ENCODE results near the gene DGKQ.

DGKQ gene

DNA sequence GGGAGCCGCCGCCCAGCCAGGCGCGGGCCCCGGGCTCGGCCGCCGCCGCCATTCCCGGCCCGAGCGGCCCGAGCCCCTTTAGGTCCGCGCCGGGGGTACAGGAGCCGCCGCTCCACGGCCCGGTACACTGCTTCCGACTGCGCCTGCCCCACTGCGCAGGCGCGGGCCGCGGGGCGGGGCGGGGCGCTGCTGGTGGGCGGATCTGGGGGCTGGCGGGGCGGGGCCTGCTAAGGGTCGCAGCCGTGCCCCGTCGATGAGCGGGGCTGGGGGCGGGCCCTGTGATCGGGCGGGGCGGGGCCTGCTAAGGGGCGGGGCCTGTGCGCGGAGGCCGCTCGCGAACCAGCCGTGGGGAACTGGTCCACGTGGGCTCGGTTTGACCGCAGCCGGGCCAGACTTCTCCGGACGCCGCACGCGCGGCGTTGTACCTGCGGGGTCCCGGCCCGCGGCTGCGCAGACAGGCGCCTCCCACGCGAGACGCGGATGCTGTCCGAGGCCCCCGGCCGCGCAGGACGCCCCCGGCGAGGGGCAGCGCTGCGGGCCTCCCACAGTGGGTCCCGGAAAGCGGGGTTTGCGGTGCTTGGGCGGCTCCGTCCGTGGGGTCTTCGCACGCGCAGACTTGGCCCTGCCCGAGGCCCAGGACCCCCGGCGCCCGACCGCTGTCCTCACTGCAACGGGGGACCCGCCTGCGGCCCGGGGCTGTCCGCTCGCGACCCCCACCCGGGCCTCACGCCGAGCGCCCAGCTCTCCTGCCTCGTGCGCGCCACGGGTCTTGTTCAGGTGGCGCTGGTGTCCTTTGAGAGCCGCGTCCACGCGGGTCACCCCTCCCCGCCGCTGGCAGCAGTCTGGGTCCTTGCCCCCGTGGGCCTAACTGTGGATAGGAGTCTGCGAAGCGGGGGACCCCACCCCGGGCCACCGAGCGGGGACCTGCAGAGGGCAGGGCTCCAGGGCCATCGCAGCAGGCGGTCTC is at the start of gene DGKQ:
DGKQ (minus strand) TSS at position 139 of the 967 bp plus-strand sequence; CDS start at position 52, 87 bp downstream.
- TF ChIP-seq JUND (IDR thresholded peaks at IDR 0.05; ENCODE audit: low read depth): no peak
- peak; percentile 90 to 97 for DNase-seq (ENCODE audit: low read depth in 1 of 2, low spot score in 1 of 2)
- in situ Hi-C loops (cut with HindIII; ENCODE audit: low pct_unique_long_range_greater_than_20kb, low sequenced_read_pairs): no loop called here

DNA sequence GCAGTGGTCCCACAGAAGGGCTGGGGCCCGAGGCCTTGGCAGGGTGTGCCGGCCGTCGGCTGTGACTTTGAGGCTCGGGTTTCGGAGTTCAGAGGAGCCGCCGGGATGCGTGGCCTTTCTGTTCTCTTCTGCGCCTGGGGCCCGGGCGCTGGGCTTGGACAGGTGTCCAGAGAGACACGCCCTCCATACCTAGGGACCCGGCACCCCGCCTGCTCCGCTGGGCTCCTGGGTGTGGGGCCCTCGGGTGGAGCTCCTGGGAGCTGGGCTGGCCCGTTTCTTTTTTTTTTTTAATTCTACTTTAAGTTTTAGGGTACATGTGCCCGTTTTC is 49.3 kb upstream of the DGKQ start:
- no peak for DNase-seq (ENCODE audit: low read depth in 1 of 2, low spot score in 1 of 2)
- in situ Hi-C loops (cut with HindIII; ENCODE audit: low pct_unique_long_range_greater_than_20kb, low sequenced_read_pairs): no loop called here
- no peak for TF ChIP-seq JUND (IDR thresholded peaks at IDR 0.05; ENCODE audit: low read depth)

DNA sequence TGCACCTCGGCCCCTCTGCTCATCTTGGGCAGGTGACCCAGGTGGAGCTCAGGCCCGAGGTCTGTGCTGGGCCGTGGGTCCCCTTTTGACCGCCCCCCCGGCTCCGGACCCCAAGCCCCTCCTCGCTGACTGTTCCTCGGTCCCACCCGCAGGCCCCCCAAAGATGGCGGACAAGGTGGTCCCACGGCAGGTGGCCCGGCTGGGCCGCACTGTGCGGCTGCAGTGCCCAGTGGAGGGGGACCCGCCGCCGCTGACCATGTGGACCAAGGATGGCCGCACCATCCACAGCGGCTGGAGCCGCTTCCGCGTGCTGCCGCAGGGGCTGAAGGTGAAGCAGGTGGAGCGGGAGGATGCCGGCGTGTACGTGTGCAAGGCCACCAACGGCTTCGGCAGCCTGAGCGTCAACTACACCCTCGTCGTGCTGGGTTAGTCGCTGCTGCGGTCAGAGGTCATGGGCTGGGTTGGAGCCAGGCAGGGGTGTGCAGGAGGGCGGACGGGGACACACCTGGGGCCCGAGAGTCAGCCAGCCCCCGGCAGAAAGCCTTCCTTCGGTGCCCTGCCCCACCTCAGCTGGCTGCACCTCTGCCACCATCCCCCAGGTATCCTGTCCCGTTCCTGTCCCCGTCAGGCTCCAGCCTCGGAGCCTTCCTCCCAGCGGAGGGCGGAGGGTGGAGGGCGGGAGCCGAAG is 48.8 kb upstream of the DGKQ start:
- no peak for DNase-seq (ENCODE audit: low read depth in 1 of 2, low spot score in 1 of 2)
- no peak for TF ChIP-seq JUND (IDR thresholded peaks at IDR 0.05; ENCODE audit: low read depth)
- in situ Hi-C loops (cut with HindIII; ENCODE audit: low pct_unique_long_range_greater_than_20kb, low sequenced_read_pairs): no loop called here

- in situ Hi-C loops (cut with HindIII; ENCODE audit: low pct_unique_long_range_greater_than_20kb, low sequenced_read_pairs): no loop called here
- TF ChIP-seq JUND (IDR thresholded peaks at IDR 0.05; ENCODE audit: low read depth): no peak
- no peak for DNase-seq (ENCODE audit: low read depth in 1 of 2, low spot score in 1 of 2)
Measured at GRCh38 chr4:1021386-1022050, 48.1 kb upstream of the DGKQ start.

DNA sequence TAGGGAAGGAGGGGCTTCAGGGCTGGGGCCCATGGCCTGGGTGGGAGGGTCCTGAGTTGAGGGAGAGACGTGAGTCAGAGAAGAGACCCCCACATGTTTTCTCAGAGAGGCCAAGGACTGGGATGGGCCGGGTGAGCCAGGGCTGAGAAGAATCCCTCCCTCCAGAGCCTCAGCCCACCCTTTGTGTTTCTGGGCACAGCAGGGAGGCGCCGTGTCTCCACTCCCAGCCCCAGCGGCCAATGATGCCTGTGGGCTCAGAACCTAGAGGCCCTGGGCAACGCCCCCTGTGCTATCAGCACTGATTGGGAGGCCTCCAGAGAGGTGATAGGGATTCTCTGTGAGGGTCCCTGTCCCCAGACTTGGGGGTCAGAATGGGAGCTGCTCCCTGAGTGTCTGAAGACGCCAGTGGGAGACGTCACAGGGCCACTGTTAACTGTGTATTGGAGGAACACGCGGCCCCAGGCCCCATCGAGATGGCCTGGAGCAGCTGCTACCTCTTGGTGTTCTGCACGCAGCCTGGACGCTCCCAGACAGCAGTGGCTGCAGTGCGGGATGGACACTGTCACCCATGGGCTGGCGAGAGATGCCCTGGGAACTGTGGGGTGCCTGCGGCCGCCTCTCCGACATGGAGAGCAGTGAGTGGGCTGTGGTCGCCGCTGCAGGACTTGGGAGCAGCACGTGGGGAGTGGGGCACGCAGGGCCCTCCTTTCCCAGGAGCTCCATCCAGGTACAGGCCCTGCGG is 46.5 kb upstream of the DGKQ start:
- DNase-seq (ENCODE audit: low read depth in 1 of 2, low spot score in 1 of 2): no peak

DNA sequence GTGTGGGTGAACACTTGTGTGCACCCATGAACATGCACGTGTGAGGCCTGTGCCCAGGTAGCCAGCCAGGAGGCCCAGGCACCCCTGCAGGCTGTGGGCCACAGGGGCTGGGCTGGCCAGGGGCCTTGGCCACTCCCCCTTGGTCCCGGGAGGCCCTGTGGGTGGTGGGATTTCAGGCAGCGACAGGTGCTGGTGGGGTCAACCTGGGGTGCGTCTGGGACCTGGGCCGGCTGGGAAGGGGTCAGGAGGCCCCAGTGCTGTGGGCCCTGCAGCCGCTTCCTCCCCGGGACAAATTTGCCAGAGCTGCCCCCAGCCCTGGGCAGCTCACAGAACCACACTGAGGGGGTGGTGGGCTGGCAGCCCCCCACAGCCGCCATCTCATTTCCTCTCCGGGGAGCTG is 46.0 kb upstream of the DGKQ start:
- TF ChIP-seq JUND (IDR thresholded peaks at IDR 0.05; ENCODE audit: low read depth): no peak
- DNase-seq (ENCODE audit: low read depth in 1 of 2, low spot score in 1 of 2): no peak
- in situ Hi-C loops (cut with HindIII; ENCODE audit: low pct_unique_long_range_greater_than_20kb, low sequenced_read_pairs): no loop called here

More for the DNA sequence above, 46.5 kb upstream of the DGKQ start:
- in situ Hi-C loops (cut with HindIII; ENCODE audit: low pct_unique_long_range_greater_than_20kb, low sequenced_read_pairs): no loop called here
- no peak for TF ChIP-seq JUND (IDR thresholded peaks at IDR 0.05; ENCODE audit: low read depth)

DNA sequence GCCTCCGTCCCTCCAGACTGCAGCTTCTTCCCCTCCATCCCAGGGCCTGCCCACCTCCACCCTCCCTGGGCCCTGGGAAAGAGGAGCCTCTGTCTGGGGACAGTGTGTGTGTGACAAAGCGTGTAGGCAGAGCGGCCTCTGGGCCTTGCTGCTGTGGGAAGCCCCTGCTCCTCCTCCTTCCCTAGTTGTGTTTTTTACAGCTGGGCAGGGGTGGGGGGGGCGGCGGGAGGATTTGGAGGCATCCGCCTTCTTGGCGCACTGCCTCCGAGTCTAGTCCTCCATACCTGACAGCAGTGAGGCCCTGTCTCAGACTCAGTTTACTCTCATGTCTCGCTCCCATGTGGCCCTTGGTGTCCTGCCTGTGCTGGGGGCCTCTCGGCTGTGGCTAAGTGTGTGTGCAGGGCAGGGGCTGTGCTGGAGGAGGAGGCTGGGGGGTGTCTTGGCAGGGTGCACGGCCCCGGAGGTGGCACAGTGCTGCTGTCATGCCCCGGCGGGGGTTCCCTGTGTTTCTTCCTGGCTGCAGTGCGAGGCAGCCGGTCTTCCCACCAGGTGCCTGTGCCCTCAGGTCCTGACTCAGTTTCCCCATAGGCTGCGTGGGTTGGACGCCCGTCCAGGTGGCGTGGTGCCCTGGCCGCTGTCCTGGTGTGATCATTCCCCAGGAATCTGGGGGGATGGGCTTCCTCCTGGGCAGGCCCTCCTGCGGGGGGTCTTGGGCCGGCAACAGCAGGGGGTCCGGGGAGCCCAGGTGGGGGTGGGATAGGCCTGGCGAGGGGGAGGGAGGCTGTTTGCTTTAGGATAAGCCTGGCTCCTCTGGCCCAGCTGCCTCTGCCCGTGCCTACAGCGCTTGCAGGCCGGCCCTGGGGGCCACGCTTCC is 45.0 kb upstream of the DGKQ start:
- in situ Hi-C loops (cut with HindIII; ENCODE audit: low pct_unique_long_range_greater_than_20kb, low sequenced_read_pairs): no loop called here

DNA sequence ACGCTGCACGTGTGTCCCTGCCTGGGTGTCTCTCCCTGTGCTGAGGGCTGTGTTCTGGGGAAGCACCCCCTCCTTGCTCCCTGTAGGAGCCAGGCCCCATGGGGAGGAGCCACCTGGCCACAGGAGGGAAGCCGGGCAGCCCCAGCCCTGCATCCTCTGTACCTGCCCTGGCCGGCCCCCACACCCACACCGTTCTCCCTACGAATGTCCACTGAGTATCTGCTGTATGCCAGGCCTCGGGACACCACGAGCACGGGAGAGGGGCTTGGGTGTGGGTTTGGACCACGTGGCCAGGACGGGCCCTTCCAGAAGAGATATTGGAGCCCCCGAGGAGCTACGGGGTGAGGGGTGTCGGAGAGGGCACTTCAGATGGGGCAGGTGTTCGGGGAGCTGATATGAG is 44.3 kb upstream of the DGKQ start:
- in situ Hi-C loops (cut with HindIII; ENCODE audit: low pct_unique_long_range_greater_than_20kb, low sequenced_read_pairs): no loop called here

More for the DNA sequence above, 45.0 kb upstream of the DGKQ start:
- DNase-seq (ENCODE audit: low read depth in 1 of 2, low spot score in 1 of 2): no peak
- no peak for TF ChIP-seq JUND (IDR thresholded peaks at IDR 0.05; ENCODE audit: low read depth)

GRCh38 chr4:1017211-1017610 is 43.8 kb upstream of the DGKQ start:
- in situ Hi-C loops (cut with HindIII; ENCODE audit: low pct_unique_long_range_greater_than_20kb, low sequenced_read_pairs): no loop called here
- no peak for DNase-seq (ENCODE audit: low read depth in 1 of 2, low spot score in 1 of 2)
- no peak for TF ChIP-seq JUND (IDR thresholded peaks at IDR 0.05; ENCODE audit: low read depth)

More for the DNA sequence above, 44.3 kb upstream of the DGKQ start:
- DNase-seq (ENCODE audit: low read depth in 1 of 2, low spot score in 1 of 2): no peak
- no peak for TF ChIP-seq JUND (IDR thresholded peaks at IDR 0.05; ENCODE audit: low read depth)

DNA sequence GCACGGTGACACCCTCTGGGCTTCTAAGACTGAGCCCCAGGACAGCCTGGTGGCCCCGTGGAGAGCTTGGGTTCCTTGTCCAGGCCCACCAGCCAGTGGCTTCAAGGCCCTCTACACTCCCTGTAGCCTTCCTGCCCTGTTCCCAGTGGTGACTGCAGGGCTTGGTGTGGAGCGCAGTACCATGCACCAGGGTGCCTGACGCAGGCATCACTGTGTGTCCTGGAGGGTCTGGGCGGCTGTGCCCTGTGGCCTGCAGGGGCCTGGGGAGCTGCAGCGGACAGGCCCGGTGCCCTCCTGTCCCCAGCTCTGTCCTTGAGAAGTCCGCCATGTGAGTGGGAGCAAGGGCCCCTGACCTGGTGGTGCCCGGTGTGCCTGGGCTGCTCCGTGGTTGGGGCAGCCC is 42.4 kb upstream of the DGKQ start:
- DNase-seq (ENCODE audit: low read depth in 1 of 2, low spot score in 1 of 2): no peak
- no peak for TF ChIP-seq JUND (IDR thresholded peaks at IDR 0.05; ENCODE audit: low read depth)
- in situ Hi-C loops (cut with HindIII; ENCODE audit: low pct_unique_long_range_greater_than_20kb, low sequenced_read_pairs): no loop called here

GRCh38 chr4:1015179-1015578 is 41.8 kb upstream of the DGKQ start:
- DNase-seq (ENCODE audit: low read depth in 1 of 2, low spot score in 1 of 2): no peak
- no peak for TF ChIP-seq JUND (IDR thresholded peaks at IDR 0.05; ENCODE audit: low read depth)
- in situ Hi-C loops (cut with HindIII; ENCODE audit: low pct_unique_long_range_greater_than_20kb, low sequenced_read_pairs): no loop called here
